HG02884 (cell line): Measurements from ENCODE around the gene GOSR2.
"Not testable (repeated sequence)": the region's sequence is repeated elsewhere in the genome, so short reads cannot be mapped to it uniquely, and the experiment has no call there.

Experiments
- ATAC-seq: cut with Tn5 transposase; IDR thresholded peaks from one replicate; pipeline ENCODE4 v1.9.1; 2021; ENCODE audit warnings: mild to moderate bottlenecking, moderate library complexity; ENCODE audit not compliant: unreplicated experiment

The GOSR2 gene

DNA sequence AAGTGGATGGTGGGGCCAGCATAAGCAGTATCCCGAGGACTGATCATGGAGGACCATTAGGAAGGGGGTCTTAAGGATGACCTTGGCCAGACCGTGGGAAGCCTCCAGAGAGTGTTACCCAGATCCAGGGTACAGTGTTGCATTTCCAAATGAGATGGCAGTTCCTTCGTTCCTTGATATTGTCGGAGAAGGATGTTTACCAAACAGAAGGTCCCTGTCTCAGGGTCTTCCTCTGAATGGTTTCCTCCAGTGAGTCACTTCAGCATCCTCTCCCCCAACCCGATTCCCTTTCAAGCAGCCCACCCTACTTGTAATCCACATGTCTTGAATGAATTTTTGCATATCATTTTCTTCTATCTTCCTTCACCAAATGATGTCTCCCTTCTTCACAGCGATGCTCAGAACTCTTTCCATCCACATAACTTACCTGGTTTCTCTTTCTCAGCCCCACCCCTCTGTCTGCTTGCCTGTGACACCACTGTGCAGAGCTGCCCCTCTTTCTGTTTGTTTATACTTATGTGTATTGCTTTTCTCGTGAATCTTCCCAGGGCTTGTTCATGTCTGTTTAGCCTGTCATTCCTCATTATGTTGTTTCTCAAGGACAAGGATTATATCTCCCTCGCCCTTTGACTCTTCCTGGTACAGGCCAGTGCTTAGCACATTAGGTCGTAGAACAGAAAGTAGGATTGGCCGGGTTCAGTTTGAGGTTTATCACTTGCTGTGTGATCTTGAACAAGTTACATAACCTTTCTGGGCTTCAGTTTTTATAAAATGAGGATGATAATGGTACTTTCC, 5.7 kb downstream of the GOSR2 start:
- ATAC-seq, result no peak

- no peak for ATAC-seq
These were observed 6.5 kb downstream of the GOSR2 start for GRCh38 chr17:46929413-46929812.

DNA sequence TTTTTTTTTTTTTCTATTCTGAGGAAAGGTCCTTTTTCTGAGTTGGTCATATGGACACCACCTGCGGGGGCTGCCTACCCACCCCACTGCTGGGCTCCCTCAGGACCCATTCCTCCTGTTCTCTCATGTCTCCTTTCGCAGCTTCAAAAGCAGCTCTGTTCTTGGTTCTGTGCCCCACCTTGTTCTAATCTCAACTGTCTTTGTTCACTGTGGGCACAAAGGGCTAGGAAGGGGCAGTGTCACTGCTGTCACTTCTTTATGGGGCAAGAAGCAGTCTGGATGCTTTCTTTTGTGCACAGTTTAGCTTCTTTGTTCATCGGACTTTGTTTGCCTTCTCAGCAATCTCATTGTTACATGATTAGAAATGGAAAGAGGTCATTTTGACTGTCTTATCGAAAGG, 7.1 kb downstream of the GOSR2 start:
- no peak for ATAC-seq

GRCh38 chr17:46931596-46931995, 8.6 kb downstream of the GOSR2 start:
- ATAC-seq, result no peak

DNA sequence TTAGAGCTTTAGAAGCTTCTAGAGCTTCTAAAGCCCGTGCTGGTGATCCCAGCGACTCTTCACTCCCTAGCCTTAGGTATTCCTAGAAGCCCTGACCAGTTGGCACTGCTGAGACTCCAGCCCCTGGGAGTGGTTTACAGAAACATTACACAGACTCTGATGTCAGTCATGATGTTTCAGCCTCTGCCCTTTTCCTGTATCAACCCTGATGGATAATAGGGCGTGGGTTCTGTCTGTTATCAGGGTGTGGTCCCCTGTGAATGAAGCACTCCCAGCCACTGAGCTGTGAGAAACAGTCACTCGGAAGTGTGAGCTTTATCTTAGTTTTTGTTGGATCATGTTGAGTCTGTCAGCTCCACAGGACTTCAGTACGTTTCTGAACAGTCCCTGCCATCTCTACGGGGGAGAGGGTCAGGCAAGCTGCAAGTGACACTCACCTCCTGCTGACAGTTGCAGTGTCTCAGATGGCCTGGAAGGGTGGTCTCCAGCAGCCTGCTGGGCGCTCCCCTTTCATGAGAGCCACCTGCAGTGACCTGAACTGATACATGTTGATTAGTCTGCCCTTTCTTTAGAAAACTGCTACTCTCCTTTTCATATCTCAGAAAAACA, 12.8 kb downstream of the GOSR2 start:
- no peak for ATAC-seq

DNA sequence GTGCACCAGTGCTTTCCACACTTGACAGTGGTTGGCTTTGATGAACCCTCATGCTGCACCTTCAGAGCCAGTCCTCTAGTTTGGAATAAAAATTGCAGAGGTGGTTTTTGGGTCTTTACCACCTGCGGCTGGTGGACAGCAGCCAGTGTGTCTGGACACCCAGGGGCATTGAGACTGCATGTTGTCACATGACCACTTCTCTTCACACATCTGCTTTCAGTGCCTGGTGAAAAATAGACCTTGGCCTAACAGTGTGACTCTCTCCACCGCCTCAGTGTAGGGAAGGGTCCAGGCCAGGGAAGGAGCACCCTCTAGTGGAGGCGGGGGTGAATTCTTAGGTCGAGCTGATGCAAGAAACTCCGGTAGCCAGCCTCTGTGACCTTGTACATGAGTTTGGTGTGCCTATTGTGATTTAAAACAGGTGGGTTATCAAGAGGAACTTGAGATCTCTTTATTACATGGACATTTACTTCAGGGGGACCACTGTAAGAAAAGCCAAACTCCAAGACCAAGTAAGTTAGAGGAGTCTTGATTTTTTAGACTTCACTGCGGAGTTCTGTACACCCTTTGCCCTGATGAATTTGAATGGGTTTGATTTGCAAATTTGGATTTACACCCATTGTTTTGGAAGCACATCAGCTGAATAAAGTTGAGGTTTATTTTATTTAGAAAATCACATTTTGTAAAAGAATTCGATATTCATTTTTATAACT, 17.9 kb downstream of the GOSR2 start:
- peak; percentile 52 for ATAC-seq

- no peak for ATAC-seq
These were observed 19.7 kb downstream of the GOSR2 start for GRCh38 chr17:46942441-46943217.

DNA sequence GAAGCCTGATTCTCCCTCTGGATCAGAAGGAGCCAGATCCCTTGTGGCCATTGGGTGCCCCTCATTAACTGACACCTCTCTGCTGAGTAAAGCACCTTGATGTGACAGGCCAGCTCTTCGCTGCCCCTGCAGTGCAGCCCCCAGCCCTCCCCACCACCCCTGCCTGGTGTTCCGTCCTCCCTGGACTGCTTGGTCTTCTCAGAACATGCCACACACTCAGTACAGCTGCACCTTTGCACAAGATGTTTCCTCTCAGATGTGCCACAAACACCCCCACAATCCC, 20.2 kb downstream of the GOSR2 start:
- ATAC-seq, result no peak

DNA sequence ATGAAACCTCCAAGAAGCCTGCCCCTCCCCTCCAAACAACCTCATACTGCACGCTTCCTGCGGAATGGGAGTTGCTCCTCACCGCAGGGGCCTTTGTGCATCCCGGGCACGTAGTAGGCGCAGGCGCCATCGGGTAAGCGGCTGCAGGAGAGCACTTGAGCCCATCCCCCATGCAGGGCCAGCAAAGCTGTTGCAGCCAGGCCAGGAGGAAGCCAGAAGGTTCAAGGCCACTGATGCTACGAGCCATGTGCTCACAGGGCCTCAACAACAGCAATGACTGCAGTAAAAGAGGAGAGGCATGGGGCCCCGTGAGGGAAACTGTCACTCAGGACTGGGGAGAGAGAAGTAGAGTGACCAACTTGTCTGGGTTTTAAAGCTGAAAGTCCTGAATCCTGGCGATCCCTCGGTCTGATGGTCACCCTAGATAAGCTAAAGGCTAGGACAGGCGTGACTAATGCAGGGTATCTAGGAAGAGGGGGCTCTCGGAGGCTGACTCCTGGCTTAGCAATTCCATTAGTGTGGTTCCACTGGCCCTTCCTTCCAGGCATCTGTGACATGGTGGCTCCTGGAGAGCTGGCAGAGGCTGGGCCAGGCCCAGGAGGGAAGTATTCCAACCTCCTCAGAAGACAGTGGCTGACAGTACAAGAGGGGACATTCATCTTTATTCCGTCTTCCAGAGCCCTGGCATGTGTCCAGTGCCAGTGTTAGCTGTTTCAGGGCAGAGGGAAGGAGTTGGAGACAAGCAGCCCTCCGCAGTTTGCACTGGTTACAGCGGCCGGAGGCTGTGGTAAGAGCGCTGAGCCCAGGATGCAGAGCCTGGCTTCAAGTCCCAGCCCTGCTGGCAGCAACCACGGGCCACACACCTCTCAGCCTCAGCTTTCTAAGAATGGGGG, 20.8 kb downstream of the GOSR2 start:
- ATAC-seq, result no peak

DNA sequence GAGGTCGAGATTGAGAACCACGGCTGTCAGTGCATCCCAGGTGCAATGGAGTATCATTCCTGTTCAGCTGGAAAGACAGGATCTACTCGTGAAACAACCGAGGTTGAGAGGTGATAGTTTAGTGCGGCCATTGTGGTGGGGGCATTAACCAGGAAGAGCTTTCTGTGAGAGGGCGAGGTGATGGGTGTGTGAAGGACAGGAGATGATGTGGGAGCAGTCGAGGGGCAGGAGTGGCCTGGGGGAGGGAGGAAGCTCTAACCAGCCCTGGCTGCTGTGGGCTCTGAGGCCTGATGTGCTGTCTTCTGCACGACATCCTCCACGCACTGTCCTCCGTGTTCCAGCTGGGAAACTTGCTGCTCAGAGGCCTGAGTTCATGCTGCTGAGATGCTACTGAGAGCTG, 22.0 kb downstream of the GOSR2 start:
- ATAC-seq, result no peak

GRCh38 chr17:46947216-46947615, 24.3 kb downstream of the GOSR2 start:
- no peak for ATAC-seq

DNA sequence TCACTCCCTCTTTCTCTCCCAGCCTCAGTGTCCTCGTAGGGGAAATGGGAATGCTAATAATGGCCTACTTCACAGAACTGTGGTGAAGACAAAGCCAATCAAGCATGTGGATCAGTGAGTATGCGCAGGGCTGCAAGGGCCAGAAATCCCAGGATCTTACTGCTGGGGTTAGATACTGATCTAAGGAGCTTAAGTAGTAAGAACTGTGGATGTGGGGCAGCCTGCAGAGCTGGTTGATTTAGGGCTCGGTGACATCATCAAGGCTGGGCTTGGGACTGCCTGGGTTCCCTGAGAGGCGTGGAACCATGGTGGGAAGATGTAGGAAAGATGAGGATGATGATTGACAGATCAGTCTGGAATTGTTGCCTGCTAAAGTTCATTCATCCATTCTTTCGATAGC, 25.6 kb downstream of the GOSR2 start:
- ATAC-seq, result no peak

GRCh38 chr17:46949291-46950174, 26.6 kb downstream of the GOSR2 start:
- no peak for ATAC-seq

GRCh38 chr17:46950342-46950996, 27.5 kb downstream of the GOSR2 start:
- no peak for ATAC-seq

- no peak for ATAC-seq
These were observed 28.1 kb downstream of the GOSR2 start for GRCh38 chr17:46950997-46951621.

- no peak for ATAC-seq
These were observed 28.7 kb downstream of the GOSR2 start for GRCh38 chr17:46951706-46952105.

GRCh38 chr17:46952115-46952514, 29.2 kb downstream of the GOSR2 start:
- ATAC-seq, result no peak

DNA sequence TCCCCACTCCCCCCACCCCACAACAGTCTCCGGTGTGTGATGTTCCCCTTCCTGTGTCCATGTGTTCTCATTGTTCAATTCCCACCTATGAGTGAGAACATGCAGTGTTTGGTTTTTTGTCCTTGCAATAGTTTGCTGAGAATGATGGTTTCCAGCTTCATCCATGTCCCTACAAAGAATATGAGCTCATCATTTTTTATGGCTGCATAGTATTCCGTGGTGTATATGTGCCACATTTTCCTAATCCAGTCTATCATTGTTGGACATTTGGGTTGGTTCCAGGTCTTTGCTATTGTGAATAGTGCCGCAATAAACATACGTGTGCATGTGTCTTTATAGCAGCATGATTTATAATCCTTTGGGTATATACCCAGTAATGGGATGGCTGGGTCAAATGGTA, 30.2 kb downstream of the GOSR2 start:
- not testable (repeated sequence) for ATAC-seq
